Activated CD8-positive, alpha-beta memory T cell treated with anti-CD3 and anti-CD28 coated beads, Interleukin-2, amount 10 ng/mL, durations not matched to agents 7 days and 5 days (primary cell): ENCODE measurements around the gene OR10AD1. TPM values are rescaled to one million over a fixed set of nuclear protein-coding genes. Genes with fewer than 3 reads are reported as not detected.
"Not testable (repeated sequence)": the region's sequence is repeated elsewhere in the genome, so short reads cannot be mapped to it uniquely, and the experiment has no call there.

ENCODE experiments used
- ATAC-seq: fragments of 150-1000 bp; cut with Tn5 transposase; one replicate; pipeline ENCODE4 v1.10.0; 2021; ENCODE audit warnings: moderate library complexity
- CTCF ChIA-PET: fragments of 350-600 bp; sonication (Branson Sonifier 250); formaldehyde crosslinking; loops from one replicate; lab custom pipeline; 2021; ENCODE audit warnings: antibody characterized with exemption; lab: Charles Lee
- DNase-seq: peaks from one replicate; pipeline ENCODE4 v3.0.0-alpha.2; 2020
- H3K27ac Mint-ChIP-seq: one replicate; pipeline ENCODE4 v1.8.0; 2021; ENCODE audit warnings: mild to moderate bottlenecking, mixed read lengths
- H3K27me3 Mint-ChIP-seq: one replicate; pipeline ENCODE4 v1.8.0; 2021; ENCODE audit warnings: mixed read lengths
- H3K36me3 Mint-ChIP-seq: one replicate; pipeline ENCODE4 v1.8.0; 2021; ENCODE audit warnings: mild to moderate bottlenecking, mixed read lengths
- H3K4me1 Mint-ChIP-seq: one replicate; pipeline ENCODE4 v1.8.0; 2021; ENCODE audit warnings: mixed read lengths
- H3K4me3 Mint-ChIP-seq: one replicate; pipeline ENCODE4 v1.8.0; 2021; ENCODE audit warnings: mild to moderate bottlenecking, moderate library complexity, mixed read lengths
- H3K9me3 Mint-ChIP-seq: one replicate; pipeline ENCODE4 v1.8.0; 2022; ENCODE audit warnings: low read depth, mixed read lengths
- total RNA-seq, 2 experiments: library from RNA; stranded (reverse); gene quantifications; one replicate each; pipeline ENCODE4 v1.2.3, GENCODE V29; 2021

Gene OR10AD1, protein sequence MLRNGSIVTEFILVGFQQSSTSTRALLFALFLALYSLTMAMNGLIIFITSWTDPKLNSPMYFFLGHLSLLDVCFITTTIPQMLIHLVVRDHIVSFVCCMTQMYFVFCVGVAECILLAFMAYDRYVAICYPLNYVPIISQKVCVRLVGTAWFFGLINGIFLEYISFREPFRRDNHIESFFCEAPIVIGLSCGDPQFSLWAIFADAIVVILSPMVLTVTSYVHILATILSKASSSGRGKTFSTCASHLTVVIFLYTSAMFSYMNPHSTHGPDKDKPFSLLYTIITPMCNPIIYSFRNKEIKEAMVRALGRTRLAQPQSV
- not detected for total RNA-seq

DNA sequence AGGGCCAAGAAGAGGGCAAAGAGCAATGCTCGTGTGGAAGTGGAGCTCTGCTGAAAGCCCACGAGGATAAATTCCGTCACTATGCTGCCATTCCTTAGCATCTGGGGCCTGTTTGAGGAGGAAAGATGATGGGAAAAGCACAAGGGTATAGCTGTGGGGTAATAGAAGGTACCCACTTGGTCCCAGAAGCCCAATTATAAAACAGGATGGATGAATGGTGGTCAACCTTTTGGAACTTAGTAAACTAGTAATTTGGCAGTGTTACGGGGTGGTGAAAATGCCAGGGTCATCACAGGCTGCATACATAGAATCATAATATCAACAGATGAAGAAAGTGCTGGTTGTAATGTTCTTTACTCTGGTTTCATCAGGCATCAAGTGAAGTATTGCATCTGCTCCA lies at the start of gene OR10AD1:
TSS of gene OR10AD1 (minus strand) at position 101 of the 400 bp plus-strand sequence. CDS start at position 101, 0 bp downstream.
- Mint-ChIP-seq H3K27me3 (peaks cover 1% of the 10 kb centered on the region), H3K9me3 (peaks cover 12% of the 10 kb centered on the region), H3K4me3 (no peak within 1 kb of the TSS), H3K27ac (no peak within 1 kb of the TSS), H3K36me3 (peaks cover 37% of the 10 kb centered on the region), H3K4me1 (peaks cover 27% of the 10 kb centered on the region)
- CTCF ChIA-PET: interaction anchor here (1.6 kb wide), 1 partner anchor 13 kb away, joined by 4 read pairs; no protein-coding TSS in a partner anchor
- ATAC-seq (no peak), DNase-seq (no peak)

DNA sequence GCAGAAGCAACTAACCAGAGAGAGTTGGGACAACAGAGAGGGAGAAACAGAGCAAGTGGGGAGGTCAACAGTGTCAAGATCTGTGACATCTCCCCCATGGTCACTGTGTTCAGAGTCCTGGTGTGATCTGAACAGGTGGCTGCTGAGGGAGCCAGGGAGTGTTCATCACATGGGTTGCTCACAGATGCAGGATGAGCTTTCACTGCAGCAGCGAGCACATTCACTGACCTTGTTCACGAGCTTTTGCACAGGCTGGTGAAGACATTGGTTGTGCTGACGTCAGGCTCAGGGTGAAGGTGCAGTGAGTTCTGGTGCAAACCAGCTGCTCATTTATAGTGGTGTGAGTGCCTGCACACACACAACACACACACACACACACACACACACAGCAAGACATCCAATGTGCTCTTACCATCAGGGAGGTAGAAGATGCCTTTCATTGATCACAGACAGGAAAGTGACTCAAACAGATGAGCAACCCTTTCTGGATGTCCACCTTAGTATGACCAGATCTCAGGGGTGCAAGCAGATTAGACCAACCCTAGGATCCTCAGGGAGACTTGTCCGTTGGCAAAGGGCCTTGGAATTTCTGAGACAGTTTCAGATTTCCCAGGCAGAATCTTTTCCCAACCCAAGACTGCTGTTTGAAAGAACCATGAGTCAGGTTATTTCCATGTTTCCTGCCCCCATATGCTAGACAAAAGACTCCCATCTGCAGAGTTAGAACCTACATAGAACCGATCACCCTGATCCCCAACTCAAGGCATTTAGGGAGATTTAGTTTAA lies 44.3 kb upstream of the OR10AD1 start:
- DNase-seq (no peak), ATAC-seq (no peak)
- H3K4me1 Mint-ChIP-seq: no peaks in the 10 kb centered on the region
- H3K27me3 Mint-ChIP-seq: peaks cover 36% of the 10 kb centered on the region
- H3K4me3 Mint-ChIP-seq: no peak overlapping the region
- no peaks in the 10 kb centered on the region for H3K9me3 Mint-ChIP-seq
- no peaks in the 10 kb centered on the region for H3K36me3 Mint-ChIP-seq
- CTCF ChIA-PET: no interaction called here
- no peak overlapping the region for H3K27ac Mint-ChIP-seq

DNA sequence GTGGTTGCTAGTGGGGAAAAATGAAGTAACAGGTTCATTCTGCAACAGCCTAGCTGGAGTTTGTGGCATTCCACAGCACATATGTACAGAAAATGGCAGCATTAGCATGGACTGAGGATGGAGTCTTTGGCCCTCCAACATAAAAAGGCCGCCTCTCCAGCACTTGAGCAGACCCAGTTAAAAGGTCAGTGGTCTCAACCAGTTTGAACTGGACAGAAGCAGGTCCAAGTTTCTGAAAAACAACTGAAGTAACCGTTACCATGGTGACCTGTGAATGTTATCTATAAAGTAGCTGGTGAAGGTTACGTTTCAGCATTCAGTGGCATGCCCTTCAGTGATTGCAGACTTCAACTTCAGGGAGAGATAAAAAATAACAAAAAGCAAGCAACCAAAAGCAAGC lies 34.1 kb upstream of the OR10AD1 start:
- H3K4me1 Mint-ChIP-seq: no peaks in the 10 kb centered on the region
- DNase-seq: no peak
- H3K9me3 Mint-ChIP-seq: no peaks in the 10 kb centered on the region
- CTCF ChIA-PET: no interaction called here
- no peaks in the 10 kb centered on the region for H3K36me3 Mint-ChIP-seq
- H3K27ac Mint-ChIP-seq: no peak overlapping the region
- H3K4me3 Mint-ChIP-seq: no peak overlapping the region
- peaks cover 7% of the 10 kb centered on the region for H3K27me3 Mint-ChIP-seq
- ATAC-seq: no peak

DNA sequence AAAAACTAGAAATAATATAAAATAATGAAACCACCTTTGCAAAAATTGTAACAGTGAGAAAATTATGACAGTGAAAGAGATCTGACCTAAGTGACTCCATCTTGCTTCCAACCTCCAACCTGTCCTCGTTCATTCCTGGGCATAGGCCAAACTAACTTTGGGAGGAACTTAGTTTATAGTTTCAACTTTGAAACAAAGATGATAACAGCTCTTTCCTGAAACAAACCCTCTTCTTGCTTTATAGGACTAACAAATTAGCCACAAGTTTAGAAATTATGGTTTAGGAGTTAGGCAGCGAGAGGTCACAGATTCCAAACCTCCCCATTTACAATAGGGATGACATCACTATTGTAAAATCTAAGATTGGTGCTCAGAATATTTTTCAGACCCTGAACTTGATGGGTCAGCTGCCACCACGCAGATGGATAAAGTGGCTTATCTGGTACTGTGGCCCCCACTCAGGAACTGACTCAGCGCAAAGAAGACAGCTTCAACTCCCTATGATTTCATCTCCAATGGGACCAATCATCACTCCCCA lies 32.8 kb upstream of the OR10AD1 start:
- Mint-ChIP-seq H3K4me3 (no peak overlapping the region), H3K27ac (no peak overlapping the region), H3K36me3 (no peaks in the 10 kb centered on the region), H3K9me3 (no peaks in the 10 kb centered on the region), H3K27me3 (peaks cover 11% of the 10 kb centered on the region), H3K4me1 (no peaks in the 10 kb centered on the region)
- ATAC-seq (no peak), DNase-seq (no peak)
- CTCF ChIA-PET: no interaction called here

DNA sequence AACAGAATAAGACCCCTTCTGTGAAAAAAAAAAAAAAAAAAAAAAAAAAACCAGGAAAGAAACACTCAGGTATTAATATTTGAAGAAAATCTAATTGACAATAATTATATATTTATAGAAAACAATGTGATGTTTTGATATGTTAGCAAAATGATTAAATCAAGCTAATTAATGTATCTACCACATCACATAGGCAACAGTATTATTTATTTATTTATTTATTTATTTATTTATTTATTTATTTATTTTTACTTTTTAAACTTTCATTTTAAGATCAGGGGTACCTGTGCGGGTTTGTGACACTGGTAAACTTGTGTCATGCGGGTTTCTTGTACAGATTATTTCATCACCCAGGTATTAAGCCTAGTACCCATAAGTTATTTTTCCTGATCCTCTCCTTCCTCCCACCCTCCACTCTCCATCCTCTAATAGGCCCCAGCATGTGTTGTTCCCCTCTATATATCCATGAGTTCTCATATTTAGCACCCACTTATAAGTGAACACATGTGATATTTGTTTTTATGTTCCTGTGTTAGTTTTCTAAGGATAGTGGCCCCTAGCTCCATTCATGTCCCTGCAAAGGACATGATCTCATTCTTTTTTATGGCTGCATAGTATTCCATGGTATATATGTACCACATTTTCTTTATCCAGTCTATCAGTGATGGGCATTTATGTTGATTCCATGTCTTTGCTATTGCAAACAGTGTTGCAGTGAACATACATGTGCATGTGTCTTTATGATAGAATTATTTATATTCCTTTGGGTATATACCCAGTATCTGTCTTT lies 28.3 kb upstream of the OR10AD1 start:
- H3K4me3 Mint-ChIP-seq, CTCF ChIA-PET, H3K4me1 Mint-ChIP-seq, H3K9me3 Mint-ChIP-seq, H3K27ac Mint-ChIP-seq, H3K36me3 Mint-ChIP-seq, ATAC-seq, DNase-seq: not testable (repeated sequence)
- peaks cover 26% of the 10 kb centered on the region for H3K27me3 Mint-ChIP-seq

DNA sequence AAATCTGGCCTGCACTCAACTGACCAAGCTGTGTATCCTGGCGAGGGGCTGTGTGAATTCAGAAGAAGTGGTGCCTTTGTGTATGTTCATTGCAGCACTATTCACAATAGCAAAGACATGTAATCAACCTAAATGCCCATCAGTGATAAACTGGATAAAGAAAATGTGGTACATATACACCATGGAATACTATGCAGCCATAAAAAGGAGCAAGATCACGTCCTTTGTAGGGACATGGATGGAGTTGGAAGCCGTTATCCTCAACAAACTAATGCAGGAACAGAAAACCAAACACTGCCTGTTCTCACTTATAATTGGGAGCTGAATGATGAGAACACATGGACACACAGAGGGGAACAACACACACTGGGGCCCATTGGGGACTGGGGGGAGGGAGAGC lies 21.4 kb upstream of the OR10AD1 start:
- not testable (repeated sequence) for H3K4me3 Mint-ChIP-seq, ATAC-seq, H3K36me3 Mint-ChIP-seq, H3K27ac Mint-ChIP-seq, H3K9me3 Mint-ChIP-seq, H3K4me1 Mint-ChIP-seq, DNase-seq
- CTCF ChIA-PET: interaction anchor here (0.8 kb wide), 1 partner anchor 162 kb away, joined by 3 read pairs; no protein-coding TSS in a partner anchor
- peaks cover 34% of the 10 kb centered on the region for H3K27me3 Mint-ChIP-seq

DNA sequence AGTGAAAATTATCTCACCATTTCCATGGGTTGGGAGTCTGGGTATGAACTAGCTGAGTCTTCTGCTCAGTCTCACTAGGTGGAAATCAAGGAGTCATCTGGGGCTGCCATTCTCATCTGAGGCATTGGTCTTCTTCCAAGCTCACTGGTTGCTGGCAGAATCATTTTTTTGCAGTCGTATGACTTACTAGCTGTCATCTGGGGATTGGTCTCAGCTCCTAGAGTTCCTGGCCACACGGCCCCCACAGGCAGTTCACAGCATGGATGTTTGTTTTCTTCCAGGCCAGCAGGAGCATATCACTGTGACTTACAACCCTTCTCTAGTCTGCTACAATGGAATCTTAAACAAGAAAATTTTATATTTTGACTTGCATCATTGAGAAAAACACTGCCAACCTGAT lies 18.6 kb upstream of the OR10AD1 start:
- CTCF ChIA-PET: no interaction called here
- Mint-ChIP-seq H3K27me3 (peaks cover 31% of the 10 kb centered on the region), H3K4me3 (no peak overlapping the region), H3K27ac (no peak overlapping the region), H3K9me3 (no peaks in the 10 kb centered on the region), H3K4me1 (no peaks in the 10 kb centered on the region), H3K36me3 (no peaks in the 10 kb centered on the region)
- DNase-seq (no peak), ATAC-seq (no peak)

DNA sequence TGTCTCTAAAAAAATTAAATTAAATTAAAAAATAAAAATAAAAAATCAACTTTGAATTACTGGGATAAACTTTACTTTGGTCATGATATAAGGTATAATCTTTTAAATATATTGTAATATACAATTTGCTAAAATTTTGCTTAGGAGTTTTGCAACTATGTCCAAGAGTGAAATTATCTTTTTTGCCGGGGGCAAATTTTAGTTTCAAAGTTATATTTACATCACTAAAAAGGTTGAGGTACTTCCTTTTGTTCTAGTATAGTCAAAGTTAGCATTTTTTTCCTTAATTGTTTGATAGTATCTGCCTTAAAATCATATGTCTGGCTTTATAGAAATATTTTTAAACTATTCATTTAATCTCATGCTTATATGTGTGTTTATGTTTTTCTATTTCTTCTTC lies 17.6 kb upstream of the OR10AD1 start:
- peaks cover 24% of the 10 kb centered on the region for H3K27me3 Mint-ChIP-seq
- no peak overlapping the region for H3K27ac Mint-ChIP-seq
- H3K4me3 Mint-ChIP-seq: no peak overlapping the region

DNA sequence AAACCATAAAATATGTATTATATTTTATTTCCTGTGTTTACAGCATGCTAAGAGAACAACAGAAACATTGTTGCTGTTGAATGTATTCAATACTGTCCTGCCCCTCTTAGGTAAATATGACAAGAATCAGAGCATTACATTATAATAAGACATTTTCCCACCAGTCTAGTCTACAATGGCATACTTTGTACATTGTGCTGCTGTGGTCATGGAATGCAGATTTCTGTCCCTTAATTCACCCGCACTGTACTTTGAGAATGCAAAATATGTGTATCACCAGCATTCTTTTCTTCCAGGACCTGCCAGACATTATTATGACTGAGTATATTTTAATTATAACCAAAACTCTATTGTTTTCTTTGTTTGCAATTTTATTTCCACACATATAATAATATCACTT lies 16.5 kb upstream of the OR10AD1 start:
- no peaks in the 10 kb centered on the region for H3K36me3 Mint-ChIP-seq
- CTCF ChIA-PET: no interaction called here
- no peak for DNase-seq
- H3K4me1 Mint-ChIP-seq: no peaks in the 10 kb centered on the region
- no peaks in the 10 kb centered on the region for H3K9me3 Mint-ChIP-seq
- peaks cover 22% of the 10 kb centered on the region for H3K27me3 Mint-ChIP-seq
- no peak overlapping the region for H3K4me3 Mint-ChIP-seq
- no peak for ATAC-seq
- H3K27ac Mint-ChIP-seq: no peak overlapping the region

More for the DNA sequence above, 17.6 kb upstream of the OR10AD1 start:
- Mint-ChIP-seq H3K4me1 (no peaks in the 10 kb centered on the region), H3K36me3 (no peaks in the 10 kb centered on the region), H3K9me3 (no peaks in the 10 kb centered on the region)
- ATAC-seq (no peak), DNase-seq (no peak)
- CTCF ChIA-PET: no interaction called here

DNA sequence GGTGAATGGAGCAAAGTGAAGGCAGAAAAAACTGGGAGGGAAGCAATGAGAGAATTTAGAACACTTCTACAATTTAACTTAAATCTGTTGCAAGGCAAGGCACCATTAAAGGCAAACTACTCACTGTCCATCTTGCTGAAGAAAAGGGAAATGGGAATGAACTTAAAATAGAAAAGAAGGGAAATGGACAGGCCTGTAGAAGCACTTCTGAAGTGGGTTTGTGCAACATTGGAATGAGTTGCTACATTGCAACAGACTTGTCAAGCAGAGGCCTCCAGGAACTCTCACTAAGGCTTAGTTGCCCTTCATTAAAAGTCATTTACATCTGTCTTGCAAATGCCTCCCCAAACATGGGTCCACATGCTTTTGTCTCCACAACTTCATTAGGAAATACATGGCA lies 13.7 kb upstream of the OR10AD1 start:
- DNase-seq (no peak), ATAC-seq (no peak)
- Mint-ChIP-seq H3K27ac (no peak overlapping the region), H3K4me3 (no peak overlapping the region), H3K9me3 (no peaks in the 10 kb centered on the region), H3K4me1 (no peaks in the 10 kb centered on the region), H3K36me3 (no peaks in the 10 kb centered on the region), H3K27me3 (peaks cover 35% of the 10 kb centered on the region)
- CTCF ChIA-PET: no interaction called here

DNA sequence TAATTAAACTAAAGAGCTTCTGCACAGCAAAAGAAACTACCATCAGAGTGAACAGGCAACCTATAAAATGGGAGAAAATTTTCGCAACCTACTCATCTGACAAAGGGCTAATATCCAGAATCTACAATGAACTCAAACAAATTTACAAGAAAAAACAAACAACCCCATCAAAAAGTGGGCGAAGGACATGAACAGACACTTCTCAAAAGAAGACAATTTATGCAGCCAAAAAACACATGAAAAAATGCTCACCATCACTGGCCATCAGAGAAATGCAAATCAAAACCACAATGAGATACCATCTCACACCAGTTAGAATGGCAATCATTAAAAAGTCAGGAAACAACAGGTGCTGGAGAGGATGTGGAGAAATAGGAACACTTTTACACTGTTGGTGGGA lies 6.4 kb upstream of the OR10AD1 start:
- peaks cover 30% of the 10 kb centered on the region for H3K27me3 Mint-ChIP-seq
- H3K4me1 Mint-ChIP-seq, H3K9me3 Mint-ChIP-seq, DNase-seq, H3K4me3 Mint-ChIP-seq, H3K36me3 Mint-ChIP-seq, CTCF ChIA-PET, ATAC-seq, H3K27ac Mint-ChIP-seq: not testable (repeated sequence)

DNA sequence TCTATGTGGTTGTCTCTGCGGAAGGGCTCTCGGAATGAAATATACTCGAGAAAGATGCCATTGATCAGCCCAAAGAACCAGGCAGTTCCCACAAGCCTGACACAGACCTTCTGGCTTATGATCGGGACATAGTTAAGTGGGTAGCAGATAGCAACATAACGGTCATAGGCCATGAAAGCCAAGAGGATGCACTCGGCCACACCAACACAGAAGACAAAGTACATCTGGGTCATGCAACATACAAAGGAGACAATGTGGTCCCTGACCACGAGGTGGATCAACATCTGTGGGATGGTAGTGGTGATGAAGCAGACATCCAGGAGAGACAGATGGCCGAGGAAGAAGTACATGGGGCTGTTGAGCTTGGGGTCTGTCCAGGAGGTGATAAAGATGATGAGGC lies 326 bp downstream of the OR10AD1 start:
- Mint-ChIP-seq H3K27me3 (no peaks in the 10 kb centered on the region), H3K4me1 (peaks cover 27% of the 10 kb centered on the region), H3K36me3 (peaks cover 37% of the 10 kb centered on the region), H3K27ac (no peak overlapping the region), H3K4me3 (no peak overlapping the region), H3K9me3 (peaks cover 12% of the 10 kb centered on the region)
- no peak for ATAC-seq
- DNase-seq: no peak
- CTCF ChIA-PET: no interaction called here

DNA sequence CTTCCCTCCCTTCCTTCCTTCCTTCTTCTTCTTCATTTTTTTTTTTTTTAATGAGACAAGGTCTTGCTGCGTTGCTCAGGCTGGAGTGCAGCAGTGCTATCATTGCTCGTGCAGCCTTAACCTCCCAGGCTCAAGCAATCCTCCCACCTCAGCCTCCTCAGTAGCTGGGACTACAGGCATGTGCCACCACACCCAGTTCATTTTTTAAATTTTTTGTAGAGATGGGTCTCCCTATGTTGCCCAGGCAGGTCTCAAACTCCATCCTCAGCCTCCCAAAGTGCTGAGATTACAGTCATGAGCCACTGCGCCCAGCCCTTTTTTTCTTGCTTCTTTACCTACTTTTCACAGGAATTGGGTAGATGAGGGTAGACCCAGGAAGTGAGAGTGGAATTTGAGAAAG lies 1.6 kb downstream of the OR10AD1 start:
- Mint-ChIP-seq H3K36me3 (peaks cover 35% of the 10 kb centered on the region), H3K27me3 (no peaks in the 10 kb centered on the region), H3K9me3 (peaks cover 11% of the 10 kb centered on the region), H3K4me3 (no peak overlapping the region), H3K4me1 (peaks cover 34% of the 10 kb centered on the region), H3K27ac (no peak overlapping the region)
- ATAC-seq: no peak
- no peak for DNase-seq
- CTCF ChIA-PET: interaction anchor here (0.7 to 6.9 kb wide), 2 partner anchors 14 to 679 kb away, joined by 3 to 60 read pairs; no protein-coding TSS in a partner anchor
